Brain pericyte (primary cell): Measurements from ENCODE around the gene GOLGA6L2.
"Not testable (repeated sequence)": the region's sequence is repeated elsewhere in the genome, so short reads cannot be mapped to it uniquely, and the experiment has no call there.

Experiments used
- DNase-seq: peaks from one replicate; pipeline ENCODE4 v3.0.0-alpha.2; 2012; ENCODE audit warnings: low read depth, low spot score

Gene GOLGA6L2

GRCh38 chr15:23447107-23447500 lies at the start of gene GOLGA6L2:
Gene GOLGA6L2, minus strand, starts transcription at chr15:23447243. Its CDS starts 62 bp downstream, at chr15:23447181.
- DNase-seq = no peak

- no peak for DNase-seq
Measured at GRCh38 chr15:23484870-23485269, 37.8 kb upstream of the GOLGA6L2 start.

- DNase-seq = no peak
Measured at GRCh38 chr15:23483821-23484299, 36.8 kb upstream of the GOLGA6L2 start.

- DNase-seq = no peak
Measured at GRCh38 chr15:23482764-23483489, 35.9 kb upstream of the GOLGA6L2 start.

- DNase-seq = no peak
Measured at GRCh38 chr15:23482228-23482627, 35.2 kb upstream of the GOLGA6L2 start.

GRCh38 chr15:23477920-23478319 lies 30.9 kb upstream of the GOLGA6L2 start:
- no peak for DNase-seq

GRCh38 chr15:23472678-23473077 lies 25.6 kb upstream of the GOLGA6L2 start:
- no peak for DNase-seq

- no peak for DNase-seq
Measured at GRCh38 chr15:23472033-23472432, 25.0 kb upstream of the GOLGA6L2 start.

- no peak for DNase-seq
Measured at GRCh38 chr15:23467110-23467600, 20.1 kb upstream of the GOLGA6L2 start.

- no peak for DNase-seq
Measured at GRCh38 chr15:23457890-23458289, 10.8 kb upstream of the GOLGA6L2 start.

- no peak for DNase-seq
Measured at GRCh38 chr15:23446215-23447106, 582 bp downstream of the GOLGA6L2 start.

- no peak for DNase-seq
Measured at GRCh38 chr15:23444269-23444668, 2.8 kb downstream of the GOLGA6L2 start.

- DNase-seq = no peak
Measured at GRCh38 chr15:23441204-23441603, 5.8 kb downstream of the GOLGA6L2 start.

GRCh38 chr15:23440596-23440995 lies 6.4 kb downstream of the GOLGA6L2 start:
- no peak for DNase-seq

GRCh38 chr15:23439513-23439912 lies 7.5 kb downstream of the GOLGA6L2 start:
- no peak for DNase-seq

- no peak for DNase-seq
Measured at GRCh38 chr15:23438816-23439466, 8.1 kb downstream of the GOLGA6L2 start.

GRCh38 chr15:23437673-23438072 lies 9.4 kb downstream of the GOLGA6L2 start:
- DNase-seq = no peak

- DNase-seq = no peak
Measured at GRCh38 chr15:23437146-23437545, 9.9 kb downstream of the GOLGA6L2 start.

GRCh38 chr15:23436421-23436820 lies 10.6 kb downstream of the GOLGA6L2 start:
- no peak for DNase-seq

- not testable (repeated sequence) for DNase-seq
Measured at GRCh38 chr15:23434699-23435098, 12.3 kb downstream of the GOLGA6L2 start.

GRCh38 chr15:23425327-23425726 lies 21.7 kb downstream of the GOLGA6L2 start:
- not testable (repeated sequence) for DNase-seq
